ENCODE measurements around the gene MOB4. TPM values are rescaled to one million over a fixed set of nuclear protein-coding genes. Genes with fewer than 3 reads are reported as not detected.

Gene MOB4
- total RNA-seq, 1 experiment from 2014 or later: 20.5 TPM

GRCh38 chr2:197560146-197560665 lies 44.3 kb downstream of the MOB4 start:
- ChIA-PET CTCF (interaction anchor here (0.7 kb wide), 1 partner anchor 83 kb away, joined by 4 read pairs; no protein-coding TSS in a partner anchor), POLR2A (interaction anchor here (0.7 to 1.1 kb wide), 2 partner anchors 16 to 113 kb away, joined by 3 read pairs; no protein-coding TSS in a partner anchor)
- no peak for TF ChIP-seq CTCF (IDR thresholded peaks at IDR 0.05; ENCODE audit: unreplicated experiment)
- intact Hi-C loops (cut with micrococcal nuclease): no loop called here
- no peaks in the 10 kb centered on the region for H3K9me3 Mint-ChIP-seq (ENCODE audit: unreplicated experiment)
- H3K4me1 Mint-ChIP-seq (ENCODE audit: insufficient read depth, unreplicated experiment): no peaks in the 10 kb centered on the region
- no TSS peak for BruUV-seq (replicated peaks)
- H3K27me3 Mint-ChIP-seq (ENCODE audit: insufficient read depth, unreplicated experiment): no peaks in the 10 kb centered on the region
- peaks cover 25% of the 10 kb centered on the region for H3K36me3 Mint-ChIP-seq (ENCODE audit: insufficient read depth, unreplicated experiment)
- DNase-seq (ENCODE audit: unreplicated experiment): no peak
- no peak overlapping the region for H3K27ac Mint-ChIP-seq (ENCODE audit: low read depth, unreplicated experiment)
- no peak overlapping the region for H3K4me3 Mint-ChIP-seq (ENCODE audit: unreplicated experiment)

DNA sequence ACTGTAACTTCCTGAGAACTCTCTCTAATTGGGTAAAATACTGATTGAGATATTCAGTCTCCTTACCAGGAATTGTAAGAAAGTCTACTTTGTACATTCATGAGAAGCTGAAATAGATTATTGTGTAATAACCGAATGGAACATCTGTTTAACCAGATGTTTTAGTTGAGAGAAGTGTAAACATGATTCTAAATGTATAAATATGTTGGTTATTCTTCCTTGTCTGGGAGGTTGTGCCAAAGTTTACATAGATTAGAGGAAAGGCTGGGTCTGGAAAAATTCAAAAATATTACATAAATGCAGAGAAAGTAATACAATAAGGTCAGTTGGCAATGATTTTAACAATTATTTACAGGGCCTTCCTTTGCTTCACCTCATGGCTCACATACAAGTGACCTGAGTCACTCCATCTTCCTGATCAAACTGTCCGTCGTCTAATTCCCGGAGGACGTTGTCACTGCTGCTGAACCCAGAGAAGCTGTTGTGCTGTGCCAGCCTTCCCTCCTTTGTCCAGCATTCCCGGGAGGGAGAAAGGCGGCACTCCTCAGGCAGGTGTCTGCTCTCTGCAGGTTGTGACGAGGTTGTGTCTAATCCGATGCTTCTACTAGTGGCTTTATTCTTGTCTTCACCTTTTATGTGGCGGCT lies 55.9 kb downstream of the MOB4 start:
- Mint-ChIP-seq H3K4me3 (ENCODE audit: unreplicated experiment) (no peak overlapping the region), H3K27me3 (ENCODE audit: insufficient read depth, unreplicated experiment) (no peaks in the 10 kb centered on the region), H3K4me1 (ENCODE audit: insufficient read depth, unreplicated experiment) (peaks cover 4% of the 10 kb centered on the region), H3K27ac (ENCODE audit: low read depth, unreplicated experiment) (peak overlapping the region; percentile 29), H3K36me3 (ENCODE audit: insufficient read depth, unreplicated experiment) (peaks cover 13% of the 10 kb centered on the region), H3K9me3 (ENCODE audit: unreplicated experiment) (peaks cover 8% of the 10 kb centered on the region)
- intact Hi-C loops (cut with micrococcal nuclease): no loop called here
- no peak for TF ChIP-seq CTCF (IDR thresholded peaks at IDR 0.05; ENCODE audit: unreplicated experiment)
- no TSS peak for BruUV-seq (replicated peaks)
- CTCF ChIA-PET: no interaction called here
- peak; percentile 9 for DNase-seq (ENCODE audit: unreplicated experiment)
- POLR2A ChIA-PET: interaction anchor here (0.6 to 1.1 kb wide), 4 partner anchors 28 to 74 kb away, joined by 3 to 4 read pairs (median 3); no protein-coding TSS in a partner anchor

DNA sequence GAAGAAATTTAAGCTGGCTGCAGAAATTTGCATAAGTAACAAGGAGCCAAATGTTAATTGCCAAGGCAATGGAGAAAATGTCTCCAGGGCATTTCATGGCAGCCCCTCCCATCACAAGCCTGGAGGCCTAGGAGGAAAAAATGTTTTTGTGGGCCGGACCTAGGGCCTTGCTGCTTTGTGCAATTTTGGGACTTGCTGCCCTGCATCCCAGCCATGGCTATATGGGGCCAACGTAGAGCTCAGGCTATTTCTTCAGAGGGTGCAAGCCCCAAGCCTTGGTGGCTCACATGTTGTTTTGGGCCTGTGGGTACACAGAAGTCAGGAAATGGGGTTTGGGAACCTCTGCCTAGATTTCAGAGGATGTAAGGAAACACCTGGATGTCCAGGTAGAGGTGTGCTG lies 57.7 kb downstream of the MOB4 start:
- no peak for TF ChIP-seq CTCF (IDR thresholded peaks at IDR 0.05; ENCODE audit: unreplicated experiment)
- ChIA-PET POLR2A (interaction anchor here (0.6 to 3.5 kb wide), 3 partner anchors 26 to 57 kb away, joined by 3 to 28 read pairs (median 3); partner anchors contain the start of gene MOB4), CTCF (interaction anchor here (1.7 kb wide), 1 partner anchor 23 kb away, joined by 5 read pairs; no protein-coding TSS in a partner anchor)
- Mint-ChIP-seq H3K4me3 (ENCODE audit: unreplicated experiment) (no peak overlapping the region), H3K36me3 (ENCODE audit: insufficient read depth, unreplicated experiment) (peaks cover 10% of the 10 kb centered on the region), H3K27me3 (ENCODE audit: insufficient read depth, unreplicated experiment) (no peaks in the 10 kb centered on the region), H3K27ac (ENCODE audit: low read depth, unreplicated experiment) (no peak overlapping the region), H3K4me1 (ENCODE audit: insufficient read depth, unreplicated experiment) (peaks cover 12% of the 10 kb centered on the region), H3K9me3 (ENCODE audit: unreplicated experiment) (peaks cover 8% of the 10 kb centered on the region)
- no peak for DNase-seq (ENCODE audit: unreplicated experiment)
- no TSS peak for BruUV-seq (replicated peaks)
- intact Hi-C loops (cut with micrococcal nuclease): no loop called here

GRCh38 chr2:197575987-197576386 lies 60.1 kb downstream of the MOB4 start:
- POLR2A ChIA-PET: interaction anchor here (1.0 to 3.9 kb wide), 17 partner anchors 13 to 143 kb away, joined by 3 to 42 read pairs (median 4); partner anchors contain the start of genes COQ10B, HSPD1, HSPE1 and MOB4
- peaks cover 7% of the 10 kb centered on the region for H3K36me3 Mint-ChIP-seq (ENCODE audit: insufficient read depth, unreplicated experiment)
- no peak for TF ChIP-seq CTCF (IDR thresholded peaks at IDR 0.05; ENCODE audit: unreplicated experiment)
- H3K4me3 Mint-ChIP-seq (ENCODE audit: unreplicated experiment): no peak overlapping the region
- H3K27me3 Mint-ChIP-seq (ENCODE audit: insufficient read depth, unreplicated experiment): no peaks in the 10 kb centered on the region
- peak; percentile 88 for DNase-seq (ENCODE audit: unreplicated experiment)
- H3K4me1 Mint-ChIP-seq (ENCODE audit: insufficient read depth, unreplicated experiment): peaks cover 12% of the 10 kb centered on the region
- H3K27ac Mint-ChIP-seq (ENCODE audit: low read depth, unreplicated experiment): peak overlapping the region; percentile 6
- CTCF ChIA-PET: interaction anchor here (0.5 to 3.4 kb wide), 11 partner anchors 14 to 1751 kb away, joined by 3 to 18 read pairs (median 3); no protein-coding TSS in a partner anchor
- no TSS peak for BruUV-seq (replicated peaks)
- H3K9me3 Mint-ChIP-seq (ENCODE audit: unreplicated experiment): peaks cover 8% of the 10 kb centered on the region
- intact Hi-C loops (cut with micrococcal nuclease): no loop called here

Measured in MCF 10A (cell line).